H1 (cell line): Measurements from ENCODE around the gene LNX2. TPM values are rescaled to one million over a fixed set of nuclear protein-coding genes. Genes with fewer than 3 reads are reported as not detected.

Source experiments
- CTCF ChIA-PET: fragments of 300-600 bp; sonication (Branson Sonifier 250); formaldehyde crosslinking; loops from one replicate; lab custom pipeline; 2021; ENCODE audit not compliant: partially characterized antibody; lab: Charles Lee
- POLR2A ChIA-PET: fragments of 300-600 bp; sonication (Branson Sonifier 250); formaldehyde crosslinking; loops from one replicate; lab custom pipeline; 2021; ENCODE audit warnings: inconsistent platforms; ENCODE audit not compliant: partially characterized antibody; lab: Charles Lee
- DNase-seq, 2 experiments: peaks; one replicate each; pipeline versions ENCODE4 v3.0.0 to v3.0.0-alpha.2; 2010 to 2022; ENCODE audit warnings: low spot score in 2 of 2, low read depth in 1 of 2, mixed read lengths in 1 of 2
- FAIRE-seq: peaks from 2 replicates; lab custom pipeline; 2011; peaks lifted over from hg19 to GRCh38; lab: Jason Lieb, UNC
- H2AFZ ChIP-seq: 2 replicates; pipeline ENCODE4 v1.8.1; 2012; ENCODE audit warnings: low read length, inconsistent platforms
- H2AK5ac ChIP-seq: 2 replicates; pipeline ENCODE4 v1.6.1; 2013; ENCODE audit warnings: low read depth, low read length
- H2BK120ac ChIP-seq: replicated peaks from 2 replicates; pipeline ENCODE3; 2013; ENCODE audit warnings: low read depth, low read length, inconsistent platforms
- H2BK12ac ChIP-seq: 2 replicates; pipeline ENCODE4 v1.6.1; 2013; ENCODE audit warnings: low read depth, low read length
- H2BK15ac ChIP-seq: 2 replicates; pipeline ENCODE4 v1.6.1; 2013; ENCODE audit warnings: low read length
- H2BK20ac ChIP-seq: 2 replicates; pipeline ENCODE4 v1.6.1; 2013; ENCODE audit warnings: low read length
- H2BK5ac ChIP-seq: 2 replicates; pipeline ENCODE4 v1.6.1; 2013; ENCODE audit warnings: low read depth, low read length
- H3K14ac ChIP-seq: 2 replicates; pipeline ENCODE4 v1.6.1; 2013; ENCODE audit warnings: inconsistent platforms; ENCODE audit not compliant: insufficient read length
- H3K18ac ChIP-seq: 2 replicates; pipeline ENCODE4 v1.6.1; 2013; ENCODE audit warnings: low read length; ENCODE audit errors: extremely low read depth
- H3K23ac ChIP-seq: 2 replicates; pipeline ENCODE4 v1.6.1; 2013; ENCODE audit warnings: inconsistent platforms; ENCODE audit not compliant: insufficient read length
- H3K23me2 ChIP-seq: 2 replicates; pipeline ENCODE4 v1.6.1; 2013; ENCODE audit warnings: low read depth, low read length
- H3K27ac ChIP-seq: 2 replicates; pipeline ENCODE4 v1.6.1; 2011; ENCODE audit warnings: low read depth, low read length, inconsistent platforms
- H3K27me3 ChIP-seq, 4 experiments: replicated peaks in 1 of 4; 1 replicate in 1 of 4; 2 replicates in 3 of 4; pipeline versions ENCODE4 v1.6.1 to v1.8.1; 2011 to 2013; ENCODE audit warnings: low read length in 3 of 4, mild to moderate bottlenecking in 3 of 4, inconsistent platforms in 2 of 4, mixed read lengths in 2 of 4, moderate library complexity in 1 of 4; ENCODE audit not compliant: control insufficient read depth in 3 of 4, insufficient read depth in 3 of 4; ENCODE audit errors: extremely low read depth in 1 of 4
- H3K36me3 ChIP-seq, 4 experiments: 2 replicates each; pipeline versions ENCODE4 v1.6.1 to v1.8.1; 2011 to 2013; ENCODE audit warnings: mild to moderate bottlenecking in 4 of 4, low read length in 3 of 4, moderate library complexity in 2 of 4, control low read depth in 1 of 4, inconsistent platforms in 1 of 4; ENCODE audit not compliant: insufficient read depth in 4 of 4, control insufficient read depth in 2 of 4
- H3K4ac ChIP-seq: replicated peaks from 2 replicates; pipeline ENCODE3; 2013; ENCODE audit warnings: low read length, low read depth, mixed read lengths, inconsistent platforms; ENCODE audit not compliant: insufficient read length
- H3K4me1 ChIP-seq, 4 experiments: replicated peaks in 1 of 4; 1 replicate in 1 of 4; 2 replicates in 3 of 4; pipeline versions ENCODE4 v1.6.1 to v1.8.1; 2011 to 2013; ENCODE audit warnings: low read length in 3 of 4, inconsistent platforms in 2 of 4, mixed read lengths in 1 of 4; ENCODE audit not compliant: insufficient read depth in 4 of 4, control insufficient read depth in 3 of 4
- H3K4me2 ChIP-seq, 2 experiments: 2 replicates each; pipeline versions ENCODE4 v1.6.1 to v1.8.1; 2011 to 2013; ENCODE audit warnings: low read depth in 2 of 2, low read length in 2 of 2, control low read depth in 1 of 2, inconsistent platforms in 1 of 2, mild to moderate bottlenecking in 1 of 2; ENCODE audit not compliant: insufficient read depth in 1 of 2
- H3K4me3 ChIP-seq, 4 experiments: fragments of 200-600, 300-600 bp in 1 of 4; sonication (generic), shearing (Covaris generic), sonication (Bioruptor Twin) in 1 of 4; 2 replicates each; pipeline versions ENCODE4 v1.5.1 to v1.8.1; 2011 to 2016; ENCODE audit warnings: low read length in 4 of 4, low read depth in 3 of 4, control low read depth in 2 of 4, inconsistent platforms in 2 of 4, mild to moderate bottlenecking in 2 of 4, mixed read lengths in 1 of 4, moderate library complexity in 1 of 4; ENCODE audit not compliant: insufficient read depth in 2 of 4; ENCODE audit errors: extremely low read depth in 1 of 4
- H3K56ac ChIP-seq: replicated peaks from 2 replicates; pipeline ENCODE3; 2013; ENCODE audit warnings: low read depth, mild to moderate bottlenecking, mixed read lengths, low read length, inconsistent platforms; ENCODE audit not compliant: insufficient read length
- H3K79me1 ChIP-seq: 2 replicates; pipeline ENCODE4 v1.6.1; 2013; ENCODE audit warnings: low read depth, low read length, control low read depth
- H3K79me2 ChIP-seq, 2 experiments: 2 replicates each; pipeline versions ENCODE4 v1.6.1 to v1.8.1; 2012 to 2013; ENCODE audit warnings: low read length in 2 of 2, mild to moderate bottlenecking in 2 of 2, inconsistent platforms in 1 of 2; ENCODE audit not compliant: insufficient read depth in 2 of 2, control insufficient read depth in 1 of 2
- H3K9ac ChIP-seq, 4 experiments: replicated peaks in 1 of 4; 1 replicate in 1 of 4; 2 replicates in 3 of 4; pipeline versions ENCODE4 v1.6.1 to v1.8.1; 2011 to 2013; ENCODE audit warnings: low read depth in 3 of 4, low read length in 3 of 4, control low read depth in 2 of 4, mild to moderate bottlenecking in 2 of 4, moderate library complexity in 2 of 4, inconsistent platforms in 1 of 4; ENCODE audit errors: extremely low read depth in 1 of 4
- H3K9me3 ChIP-seq, 2 experiments: 2 replicates each; pipeline versions ENCODE4 v1.6.1 to v1.8.1; 2012 to 2013; ENCODE audit warnings: mild to moderate bottlenecking in 2 of 2, moderate library complexity in 2 of 2, control low read depth in 1 of 2, inconsistent platforms in 1 of 2, low read depth in 1 of 2, low read length in 1 of 2, mixed read lengths in 1 of 2; ENCODE audit not compliant: insufficient read depth in 2 of 2
- H4K20me1 ChIP-seq, 2 experiments: replicated peaks in 1 of 2; 2 replicates each; pipeline versions ENCODE3 to v1.8.1; 2011 to 2013; ENCODE audit warnings: inconsistent platforms in 2 of 2, low read length in 2 of 2, mild to moderate bottlenecking in 1 of 2; ENCODE audit not compliant: insufficient read depth in 2 of 2, control insufficient read depth in 1 of 2
- H4K5ac ChIP-seq: 2 replicates; pipeline ENCODE4 v1.6.1; 2013; ENCODE audit warnings: low read length, low read depth, mixed read lengths, inconsistent platforms; ENCODE audit not compliant: insufficient read length
- H4K8ac ChIP-seq: 2 replicates; pipeline ENCODE4 v1.8.0; 2013; ENCODE audit warnings: mild to moderate bottlenecking, moderate library complexity, low read length, inconsistent platforms; ENCODE audit not compliant: insufficient read depth; ENCODE audit errors: extremely low read depth
- H4K91ac ChIP-seq: replicated peaks from 2 replicates; pipeline ENCODE3; 2013; ENCODE audit warnings: low read length, mixed read lengths, inconsistent platforms; ENCODE audit not compliant: insufficient read length
- ASH2L ChIP-seq: fragments of 200-600, 300-600 bp; sonication (generic); IDR thresholded peaks from one replicate; pipeline ENCODE4 v1.7.1; 2017; ENCODE audit warnings: low read length
- HDAC2 ChIP-seq, 2 experiments: fragments of 300-600 bp in 1 of 2; sonication (generic) in 1 of 2; IDR thresholded peaks; 2 replicates each; pipeline ENCODE4 v1.6.1; 2011 to 2012; ENCODE audit warnings: low read depth in 2 of 2, low read length in 2 of 2, mild to moderate bottlenecking in 2 of 2, moderate library complexity in 2 of 2, borderline replicate concordance in 1 of 2, inconsistent platforms in 1 of 2
- RAD21 ChIP-seq, 2 experiments: IDR thresholded peaks in 1 of 2; conservative IDR thresholded peaks in 1 of 2; 2 replicates each; pipeline ENCODE4 v1.6.1; 2011; ENCODE audit warnings: low read depth in 2 of 2, low read length in 2 of 2, improper control_type of control experiment in 1 of 2, inconsistent platforms in 1 of 2, mild to moderate bottlenecking in 1 of 2, moderate library complexity in 1 of 2
- SIN3A ChIP-seq, 2 experiments: IDR thresholded peaks in 1 of 2; conservative IDR thresholded peaks in 1 of 2; 2 replicates each; pipeline ENCODE4 v1.6.1; 2011 to 2012; ENCODE audit warnings: low read length in 2 of 2, improper control_type of control experiment in 1 of 2, low read depth in 1 of 2, mild to moderate bottlenecking in 1 of 2
- SP2 ChIP-seq: IDR thresholded peaks from 2 replicates; pipeline ENCODE4 v1.6.1; 2012; ENCODE audit warnings: mild to moderate bottlenecking, low read length, inconsistent platforms
- YY1 ChIP-seq: IDR thresholded peaks from 2 replicates; pipeline ENCODE4 v1.6.1; 2011; ENCODE audit warnings: low read depth, mild to moderate bottlenecking, low read length
- WGBS, 2 experiments: shearing (Covaris generic) in 1 of 2; methylation state at CpG; one replicate each; pipeline versions ENCODE4 v1.1.6 to v1.1.7; 2013 to 2015; ENCODE audit warnings: low lambda C conversion rate in 2 of 2, mixed read lengths in 2 of 2, inconsistent platforms in 1 of 2, low coverage in 1 of 2, missing lambda C conversion rate in 1 of 2; ENCODE audit not compliant: insufficient replicate concordance in 2 of 2, insufficient coverage in 1 of 2, insufficient read length in 1 of 2; ENCODE audit errors: extremely low coverage in 1 of 2, missing lambda C conversion rate in 1 of 2; 5-methylcytosine and 5-hydroxymethylcytosine counted together
- polyA plus RNA-seq, 7 experiments: library from polyadenylated mRNA; depleted of rRNA in 3 of 7; stranded (reverse) in 5 of 7; unstranded in 2 of 7; fragments of >200 nt in 5 of 7; fragments of 200-250 nt in 2 of 7; gene quantifications; 1 replicate in 5 of 7; 2 replicates in 1 of 7; 4 replicates in 1 of 7; pipeline versions ENCODE4 v1.2.1 to v1.2.3, GENCODE V29; 2011 to 2013; ENCODE audit warnings: missing spikeins in 2 of 7, mixed read lengths in 2 of 7
- total RNA-seq: library from RNA; stranded (reverse); fragmentation: NEBNext Ultra II Directional; extraction: Animal tissue kit (Norgen Biotek cat#: 25700); gene quantifications from 2 replicates; pipeline ENCODE4 v1.2.1, GENCODE V29; 2021
- TF ChIP-seq, protein P1 (sequence below): IDR thresholded peaks from 2 replicates; pipeline ENCODE4 v1.6.1; 2012; ENCODE audit warnings: inconsistent platforms
- TF ChIP-seq, protein P2 (sequence below), 3 experiments: IDR thresholded peaks; 1 replicate in 2 of 3; 2 replicates in 1 of 3; pipeline versions ENCODE4 v1.5.1 to v1.6.1; 2011; ENCODE audit warnings: low read length in 3 of 3, mild to moderate bottlenecking in 3 of 3, inconsistent platforms in 2 of 3, low read depth in 1 of 3, moderate library complexity in 1 of 3; ENCODE audit not compliant: insufficient read depth in 1 of 3; ENCODE audit errors: control extremely low read depth in 1 of 3

Gene LNX2
- total and polyA plus RNA-seq, 2 of the 8 experiments (the other 6 are each of a cell fraction or from before 2014, with no cell fraction given), result 6.4 to 13.9 TPM

DNA sequence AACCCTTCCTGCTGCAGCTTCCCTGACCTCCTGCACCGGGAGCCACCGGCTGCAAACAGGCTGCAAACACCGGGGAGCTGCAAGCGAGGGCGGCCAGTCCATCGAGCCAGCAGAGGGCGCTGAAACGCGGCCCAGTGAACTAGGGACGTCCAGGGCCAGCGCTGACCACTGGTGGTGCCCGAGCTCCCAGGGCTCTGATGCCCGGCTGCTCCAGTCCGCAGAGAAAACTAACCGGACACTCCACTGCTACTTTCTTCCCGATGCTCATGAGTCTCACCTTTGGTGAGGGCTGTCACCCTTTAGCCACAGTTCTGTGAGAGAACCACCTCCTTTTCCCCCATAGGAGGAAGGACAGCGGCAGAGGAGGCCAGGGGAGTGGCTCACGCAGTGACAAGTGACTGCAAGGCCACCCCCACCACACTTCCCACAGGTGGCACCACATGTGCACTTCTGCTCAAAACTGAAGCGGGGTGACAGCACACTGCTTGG, 87.1 kb downstream of the LNX2 start:
- no peaks in the 10 kb centered on the region for H3K79me1 ChIP-seq
- DNase-seq (peak; percentile 21 to 94), FAIRE-seq (no peak)
- H2BK20ac ChIP-seq, result no peak overlapping the region
- TF ChIP-seq SIN3A (conservative IDR thresholded peaks at IDR 0.05 in 1 of 2, IDR thresholded peaks at IDR 0.05 in 1 of 2; ENCODE audit: low read depth in 1 of 2, low read length in 2 of 2) (peak in 1 of 2 experiments; percentile 62; a peak in 1 of 4 replicates), YY1 (0 out of 2 replicates have a peak, but pooled peaks have one; percentile 56), HDAC2 (IDR thresholded peaks at IDR 0.05; ENCODE audit: borderline replicate concordance in 1 of 2, low read depth in 2 of 2, low read length in 2 of 2) (peak in 1 of 2 experiments; percentile 76; a peak in 2 of 4 replicates), ASH2L (no peak), RAD21 (IDR thresholded peaks at IDR 0.05 in 1 of 2, conservative IDR thresholded peaks at IDR 0.05 in 1 of 2; ENCODE audit: low read depth in 2 of 2, low read length in 2 of 2) (peak; percentile 76 to 88), SP2 (no peak)
- TF ChIP-seq, protein P1, sequence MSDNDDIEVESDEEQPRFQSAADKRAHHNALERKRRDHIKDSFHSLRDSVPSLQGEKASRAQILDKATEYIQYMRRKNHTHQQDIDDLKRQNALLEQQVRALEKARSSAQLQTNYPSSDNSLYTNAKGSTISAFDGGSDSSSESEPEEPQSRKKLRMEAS, result 0 out of 2 replicates have a peak, but pooled peaks have one; percentile 13
- TF ChIP-seq, protein P2, sequence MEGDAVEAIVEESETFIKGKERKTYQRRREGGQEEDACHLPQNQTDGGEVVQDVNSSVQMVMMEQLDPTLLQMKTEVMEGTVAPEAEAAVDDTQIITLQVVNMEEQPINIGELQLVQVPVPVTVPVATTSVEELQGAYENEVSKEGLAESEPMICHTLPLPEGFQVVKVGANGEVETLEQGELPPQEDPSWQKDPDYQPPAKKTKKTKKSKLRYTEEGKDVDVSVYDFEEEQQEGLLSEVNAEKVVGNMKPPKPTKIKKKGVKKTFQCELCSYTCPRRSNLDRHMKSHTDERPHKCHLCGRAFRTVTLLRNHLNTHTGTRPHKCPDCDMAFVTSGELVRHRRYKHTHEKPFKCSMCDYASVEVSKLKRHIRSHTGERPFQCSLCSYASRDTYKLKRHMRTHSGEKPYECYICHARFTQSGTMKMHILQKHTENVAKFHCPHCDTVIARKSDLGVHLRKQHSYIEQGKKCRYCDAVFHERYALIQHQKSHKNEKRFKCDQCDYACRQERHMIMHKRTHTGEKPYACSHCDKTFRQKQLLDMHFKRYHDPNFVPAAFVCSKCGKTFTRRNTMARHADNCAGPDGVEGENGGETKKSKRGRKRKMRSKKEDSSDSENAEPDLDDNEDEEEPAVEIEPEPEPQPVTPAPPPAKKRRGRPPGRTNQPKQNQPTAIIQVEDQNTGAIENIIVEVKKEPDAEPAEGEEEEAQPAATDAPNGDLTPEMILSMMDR (IDR thresholded peaks at IDR 0.05; ENCODE audit: control extremely low read depth in 1 of 3, insufficient read depth in 1 of 3, low read depth in 1 of 3, low read length in 3 of 3), result peak; percentile 94 to 99 (median 97)
- H4K91ac ChIP-seq, result no peak overlapping the region
- H3K36me3 ChIP-seq, result no peaks in the 10 kb centered on the region
- H3K9me3 ChIP-seq, result no peaks in the 10 kb centered on the region
- POLR2A ChIA-PET, result interaction anchor here (1.4 kb wide), 1 partner anchor 8 kb away, joined by 3 read pairs; no protein-coding TSS in a partner anchor
- no peaks in the 10 kb centered on the region for H4K20me1 ChIP-seq
- no peaks in the 10 kb centered on the region; a peak in 1 of 4 replicates for H3K79me2 ChIP-seq
- no peaks in the 10 kb centered on the region for H3K23me2 ChIP-seq
- H3K4me2 ChIP-seq, result peak overlapping the region in 1 of 2 experiments; percentile 43; a peak in 1 of 4 replicates
- H2BK5ac ChIP-seq, result no peak overlapping the region
- no peak overlapping the region for H3K9ac ChIP-seq
- no peak overlapping the region for H2AK5ac ChIP-seq
- no peak overlapping the region for H2BK15ac ChIP-seq
- H3K4me1 ChIP-seq, result no peaks in the 10 kb centered on the region
- no peak overlapping the region for H3K27ac ChIP-seq
- CTCF ChIA-PET, result interaction anchor here (0.6 to 2.9 kb wide), 30 partner anchors 9 to 293 kb away, joined by 3 to 21 read pairs (median 4); no protein-coding TSS in a partner anchor
- H3K27me3 ChIP-seq, result no peaks in the 10 kb centered on the region
- no peak overlapping the region for H3K56ac ChIP-seq
- H3K4ac ChIP-seq, result no peak overlapping the region
- H4K5ac ChIP-seq, result no peak overlapping the region
- no peak overlapping the region for H3K18ac ChIP-seq
- H3K23ac ChIP-seq, result no peak overlapping the region
- H2BK120ac ChIP-seq, result no peak overlapping the region
- H3K4me3 ChIP-seq, result no peak overlapping the region
- 37% methylated on average over 19 of the region's 19 CpGs; no CpG with 5 or more reads in 1 of the 2 experiments for WGBS, 2 experiments
- H2BK12ac ChIP-seq, result no peak overlapping the region
- H3K14ac ChIP-seq, result no peak overlapping the region
- H2AFZ ChIP-seq, result peak overlapping the region; percentile 67
- H4K8ac ChIP-seq, result peak overlapping the region; percentile 41; the same call in 1 of the 2 replicates
